Activated B cell treated with CpG ODN at 0.5 μM for 24 hours (primary cell): Measurements from ENCODE around the gene IL1RN. TPM values are rescaled to one million over a fixed set of nuclear protein-coding genes. Genes with fewer than 3 reads are reported as not detected.

ENCODE experiments used
- ATAC-seq: fragments of 200-7000 bp; cut with Tn5 transposase; one replicate; pipeline ENCODE4 v1.10.0; 2021; ENCODE audit warnings: low read depth, mild to moderate bottlenecking, moderate library complexity
- CTCF ChIA-PET: fragments of 350-600 bp; sonication (Branson Sonifier 250); formaldehyde crosslinking; loops from one replicate; lab custom pipeline; 2021; ENCODE audit warnings: antibody characterized with exemption; lab: Charles Lee
- POLR2A ChIA-PET: fragments of 350-600 bp; sonication (Branson Sonifier 250); formaldehyde crosslinking; loops from one replicate; lab custom pipeline; 2021; ENCODE audit warnings: antibody characterized with exemption; lab: Charles Lee
- DNase-seq: peaks from one replicate; pipeline ENCODE4 v3.0.0; 2022
- H3K27ac Mint-ChIP-seq: one replicate; pipeline ENCODE4 v1.8.0; 2020; ENCODE audit warnings: mixed read lengths
- H3K27me3 Mint-ChIP-seq: one replicate; pipeline ENCODE4 v1.8.0; 2021; ENCODE audit warnings: mixed read lengths
- H3K36me3 Mint-ChIP-seq: one replicate; pipeline ENCODE4 v1.8.0; 2021; ENCODE audit warnings: low read depth, mixed read lengths
- H3K4me1 Mint-ChIP-seq: one replicate; pipeline ENCODE4 v1.8.0; 2021; ENCODE audit warnings: mixed read lengths
- H3K4me3 Mint-ChIP-seq: one replicate; pipeline ENCODE4 v1.8.0; 2020; ENCODE audit warnings: mild to moderate bottlenecking, mixed read lengths
- H3K9me3 Mint-ChIP-seq: one replicate; pipeline ENCODE4 v1.8.0; 2020; ENCODE audit warnings: mixed read lengths
- intact Hi-C: fragments of 100-400 bp; cut with micrococcal nuclease; formaldehyde crosslinking; loops from one replicate; pipeline ENCODE4 v1.15.1; 2024
- total RNA-seq: library from RNA; stranded (reverse); gene quantifications from 2 replicates; pipeline ENCODE4 v1.2.3, GENCODE V29; 2022
- TF ChIP-seq, protein P1 (sequence below): fragments of 200-600 bp; IDR thresholded peaks from one replicate; pipeline ENCODE4 v1.8.0; 2022; ENCODE audit warnings: antibody characterized with exemption, mild to moderate bottlenecking

IL1RN gene
- total RNA-seq, 1 donor from 2014 or later = not detected

DNA sequence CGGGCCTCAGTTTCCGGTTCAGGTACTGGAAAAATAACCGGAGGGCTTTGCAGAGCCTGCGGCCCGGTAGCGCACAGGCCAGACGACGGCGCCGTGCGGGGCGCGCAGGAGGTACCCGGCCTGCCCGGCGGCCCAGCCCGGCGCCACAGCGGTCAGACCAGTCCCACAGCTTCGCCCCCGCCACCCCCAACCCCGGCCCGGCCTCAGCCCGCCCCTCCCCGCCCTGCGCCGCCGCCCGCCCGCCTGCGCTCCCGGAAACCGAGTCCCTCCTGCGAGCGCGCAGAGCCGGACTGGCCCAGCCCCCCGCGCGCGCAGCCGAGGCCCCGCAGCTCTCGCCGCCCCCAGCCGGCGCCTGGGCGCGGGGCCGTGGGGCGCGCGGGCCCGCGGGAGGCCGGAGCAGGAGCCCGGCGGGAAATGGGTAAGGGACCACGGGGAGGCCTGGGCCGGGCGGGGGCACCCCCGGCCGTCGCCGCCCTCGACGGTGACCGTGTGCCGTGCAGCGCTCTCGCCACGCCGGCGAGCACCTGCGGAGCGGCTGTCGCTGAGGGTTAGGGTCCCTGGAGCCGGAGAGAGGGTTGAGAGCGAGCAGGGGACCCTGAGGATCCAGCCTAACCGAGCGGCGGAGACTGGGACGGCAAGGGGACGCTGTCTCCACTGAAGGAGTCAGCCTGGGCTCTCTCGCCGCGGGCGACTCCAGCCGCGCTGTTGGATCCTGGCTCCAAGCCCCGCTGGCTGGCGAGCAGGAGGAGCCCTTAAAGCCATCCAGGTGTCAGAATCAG lies 29.9 kb downstream of the IL1RN start:
- no peaks in the 10 kb centered on the region for H3K36me3 Mint-ChIP-seq
- peaks cover 17% of the 10 kb centered on the region for H3K4me1 Mint-ChIP-seq
- ChIA-PET CTCF (interaction anchor here (1.4 to 3.2 kb wide), 3 partner anchors 17 to 42 kb away, joined by 5 to 23 read pairs (median 10); partner anchors contain the start of gene PSD4), POLR2A (interaction anchor here (0.6 to 4.5 kb wide), 10 partner anchors 8 to 98 kb away, joined by 3 to 88 read pairs (median 4); partner anchors contain the start of gene PSD4)
- no peaks in the 10 kb centered on the region for H3K27me3 Mint-ChIP-seq
- peak; percentile 90 for ATAC-seq
- H3K4me3 Mint-ChIP-seq = peak overlapping the region; percentile 84
- intact Hi-C loops = loop anchor here (1.0 to 5.0 kb wide), 3 partner anchors 18 to 40 kb away; no protein-coding TSS in a partner anchor
- DNase-seq = peak; percentile 57
- no peaks in the 10 kb centered on the region for H3K9me3 Mint-ChIP-seq
- H3K27ac Mint-ChIP-seq = peak overlapping the region; percentile 70
- TF ChIP-seq, protein P1, sequence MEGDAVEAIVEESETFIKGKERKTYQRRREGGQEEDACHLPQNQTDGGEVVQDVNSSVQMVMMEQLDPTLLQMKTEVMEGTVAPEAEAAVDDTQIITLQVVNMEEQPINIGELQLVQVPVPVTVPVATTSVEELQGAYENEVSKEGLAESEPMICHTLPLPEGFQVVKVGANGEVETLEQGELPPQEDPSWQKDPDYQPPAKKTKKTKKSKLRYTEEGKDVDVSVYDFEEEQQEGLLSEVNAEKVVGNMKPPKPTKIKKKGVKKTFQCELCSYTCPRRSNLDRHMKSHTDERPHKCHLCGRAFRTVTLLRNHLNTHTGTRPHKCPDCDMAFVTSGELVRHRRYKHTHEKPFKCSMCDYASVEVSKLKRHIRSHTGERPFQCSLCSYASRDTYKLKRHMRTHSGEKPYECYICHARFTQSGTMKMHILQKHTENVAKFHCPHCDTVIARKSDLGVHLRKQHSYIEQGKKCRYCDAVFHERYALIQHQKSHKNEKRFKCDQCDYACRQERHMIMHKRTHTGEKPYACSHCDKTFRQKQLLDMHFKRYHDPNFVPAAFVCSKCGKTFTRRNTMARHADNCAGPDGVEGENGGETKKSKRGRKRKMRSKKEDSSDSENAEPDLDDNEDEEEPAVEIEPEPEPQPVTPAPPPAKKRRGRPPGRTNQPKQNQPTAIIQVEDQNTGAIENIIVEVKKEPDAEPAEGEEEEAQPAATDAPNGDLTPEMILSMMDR = no peak

DNA sequence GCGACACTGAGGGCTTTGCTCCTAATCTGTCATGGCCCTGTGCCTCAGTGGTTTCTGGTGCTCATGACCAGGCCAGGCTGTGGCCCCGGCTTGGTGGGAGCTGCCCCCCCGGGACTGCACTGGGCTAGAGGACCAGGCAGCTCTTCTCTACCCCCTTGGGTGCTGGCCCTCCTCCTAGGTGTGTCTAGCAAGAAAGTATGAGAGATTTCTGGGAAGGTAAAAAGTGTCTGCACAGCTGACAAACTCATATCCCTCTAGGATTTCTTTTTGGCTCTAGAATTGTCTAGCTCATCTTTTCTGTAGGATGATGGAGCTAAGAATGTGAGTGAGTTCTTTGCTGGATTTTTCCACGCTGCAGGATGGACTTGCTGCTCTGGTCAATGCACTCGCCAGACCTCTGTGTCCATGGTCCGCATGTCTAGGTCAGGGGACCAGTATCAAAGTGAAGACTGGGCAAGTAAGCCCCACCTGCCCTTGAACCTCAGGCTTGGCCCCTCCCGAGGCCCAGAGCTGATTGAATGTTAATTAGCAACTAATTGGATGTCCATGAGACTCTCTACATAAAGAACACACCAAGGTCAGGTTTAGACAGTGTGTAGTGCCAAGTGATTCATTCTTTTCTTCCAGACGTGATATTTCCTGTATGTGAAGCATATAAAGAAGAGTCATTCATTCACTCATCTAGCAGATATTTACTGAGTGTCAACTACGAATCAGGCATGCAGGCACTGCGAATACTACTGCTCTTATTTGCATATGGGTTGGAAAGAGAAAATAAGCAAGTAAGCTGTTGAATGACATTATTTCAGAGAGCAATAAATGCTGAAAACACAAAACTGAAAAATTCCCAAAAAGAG lies 30.7 kb downstream of the IL1RN start:
- intact Hi-C loops = loop anchor here (1.0 to 5.0 kb wide), 3 partner anchors 17 to 39 kb away; no protein-coding TSS in a partner anchor
- DNase-seq (no peak), ATAC-seq (no peak)
- Mint-ChIP-seq H3K4me3 (peak overlapping the region; percentile 84), H3K4me1 (peaks cover 17% of the 10 kb centered on the region), H3K36me3 (no peaks in the 10 kb centered on the region), H3K27ac (peak overlapping the region; percentile 73), H3K9me3 (no peaks in the 10 kb centered on the region), H3K27me3 (no peaks in the 10 kb centered on the region)
- POLR2A ChIA-PET = interaction anchor here (0.6 to 4.5 kb wide), 3 partner anchors 9 to 39 kb away, joined by 3 to 88 read pairs (median 3); partner anchors contain the start of gene PSD4
- CTCF ChIA-PET = interaction anchor here (0.8 to 3.2 kb wide), 3 partner anchors 15 to 20 kb away, joined by 3 to 23 read pairs (median 6); partner anchors contain the start of gene PSD4
- TF ChIP-seq, protein P1 = no peak

DNA sequence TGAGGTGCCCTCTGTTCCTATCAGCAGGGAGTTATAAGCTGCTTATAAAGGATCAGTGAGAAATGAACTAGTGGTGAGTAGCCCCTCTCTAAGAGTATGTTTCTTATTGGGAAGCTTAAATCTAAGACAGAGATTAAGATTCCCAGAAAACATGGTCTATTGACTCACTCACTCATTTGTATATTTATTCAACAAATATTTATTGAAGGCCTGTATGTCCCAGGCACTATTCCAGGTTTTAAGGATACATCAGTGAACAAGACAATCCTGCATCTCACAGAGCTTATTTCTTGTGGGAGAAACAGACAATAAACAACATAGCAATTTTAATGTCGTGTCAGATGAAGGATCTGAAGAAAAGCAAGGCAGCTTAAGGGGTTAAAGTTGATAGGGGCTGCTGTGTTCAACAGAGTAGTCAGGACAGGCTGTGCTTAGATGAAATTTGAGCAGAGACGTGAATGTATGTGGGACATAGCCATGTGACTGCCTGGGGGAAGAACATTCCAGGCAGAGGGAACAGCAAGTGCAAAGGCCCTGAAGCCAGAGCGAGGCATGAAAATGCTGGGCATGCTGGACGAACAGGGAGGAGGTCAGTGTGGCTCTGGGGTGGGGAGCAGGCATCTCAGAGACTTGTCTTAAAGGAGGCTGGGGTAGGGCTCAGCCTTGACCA lies 31.6 kb downstream of the IL1RN start:
- Mint-ChIP-seq H3K27me3 (no peaks in the 10 kb centered on the region), H3K9me3 (no peaks in the 10 kb centered on the region), H3K36me3 (no peaks in the 10 kb centered on the region), H3K27ac (no peak overlapping the region), H3K4me3 (no peak overlapping the region), H3K4me1 (peaks cover 17% of the 10 kb centered on the region)
- no peak for DNase-seq
- ChIA-PET POLR2A (interaction anchor here (0.5 to 4.5 kb wide), 3 partner anchors 10 to 22 kb away, joined by 3 to 88 read pairs (median 7); partner anchors contain the start of gene PSD4), CTCF (interaction anchor here (1.1 kb wide), 1 partner anchor 20 kb away, joined by 6 read pairs; no protein-coding TSS in a partner anchor)
- ATAC-seq = no peak
- intact Hi-C loops = loop anchor here (5.0 kb wide), 1 partner anchor 38 kb away; no protein-coding TSS in a partner anchor
- TF ChIP-seq, protein P1 = no peak

DNA sequence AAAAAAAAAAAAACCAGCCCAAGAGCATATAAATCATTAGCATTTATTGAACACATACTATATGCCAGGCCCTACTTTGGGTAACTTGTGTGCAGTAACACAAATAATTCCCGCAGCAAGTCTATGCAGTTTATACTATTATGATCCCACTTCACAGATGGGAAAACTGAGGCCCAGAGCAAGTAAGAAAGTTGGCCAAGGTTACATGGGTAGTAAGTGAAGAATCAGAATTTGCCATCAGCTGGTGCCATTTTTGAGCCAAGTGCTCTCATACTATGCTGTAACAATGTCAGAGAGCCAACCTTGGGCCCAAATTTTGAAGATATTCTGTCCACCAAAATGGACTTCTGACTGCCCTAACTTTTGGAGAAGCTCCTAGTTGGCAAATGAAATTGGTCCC lies 32.9 kb downstream of the IL1RN start:
- Mint-ChIP-seq H3K9me3 (no peaks in the 10 kb centered on the region), H3K36me3 (no peaks in the 10 kb centered on the region), H3K4me1 (peaks cover 17% of the 10 kb centered on the region), H3K4me3 (no peak overlapping the region), H3K27me3 (no peaks in the 10 kb centered on the region), H3K27ac (no peak overlapping the region)
- ATAC-seq (no peak), DNase-seq (no peak)
- POLR2A ChIA-PET = interaction anchor here (1.0 kb wide), 1 partner anchor 15 kb away, joined by 5 read pairs; no protein-coding TSS in a partner anchor
- CTCF ChIA-PET = no interaction called here
- TF ChIP-seq, protein P1 = no peak
- intact Hi-C loops = no loop called here
